HG02798 (cell line): Measurements from ENCODE around the gene LRRC31.

Source experiments
- ATAC-seq: cut with Tn5 transposase; IDR thresholded peaks from one replicate; pipeline ENCODE4 v1.9.1; 2021; ENCODE audit warnings: mild to moderate bottlenecking; ENCODE audit not compliant: unreplicated experiment, poor library complexity

LRRC31 gene

GRCh38 chr3:169869484-169870220 is at the start of gene LRRC31:
Gene LRRC31, minus strand, starts transcription at chr3:169869935. Its CDS starts 128 bp downstream, at chr3:169869807.
- no peak for ATAC-seq

- no peak for ATAC-seq
Observed at GRCh38 chr3:169914321-169914720, 44.6 kb upstream of the LRRC31 start.

GRCh38 chr3:169913323-169913722 is 43.6 kb upstream of the LRRC31 start:
- ATAC-seq, result no peak

GRCh38 chr3:169911272-169911671 is 41.5 kb upstream of the LRRC31 start, which contains the start of gene SAMD7:
Gene SAMD7, plus strand, starts transcription at chr3:169911572. Its CDS starts 7,927 bp downstream, at chr3:169919499.
- no peak for ATAC-seq

- no peak for ATAC-seq
Observed at GRCh38 chr3:169907944-169908343, 38.2 kb upstream of the LRRC31 start.

GRCh38 chr3:169907476-169907875 is 37.7 kb upstream of the LRRC31 start:
- ATAC-seq, result no peak

GRCh38 chr3:169905404-169905803 is 35.7 kb upstream of the LRRC31 start:
- ATAC-seq, result no peak

GRCh38 chr3:169901453-169901852 is 31.7 kb upstream of the LRRC31 start:
- ATAC-seq, result no peak

- ATAC-seq, result no peak
Observed at GRCh38 chr3:169897284-169897683, 27.5 kb upstream of the LRRC31 start.

- ATAC-seq, result no peak
Observed at GRCh38 chr3:169895072-169895471, 25.3 kb upstream of the LRRC31 start.

GRCh38 chr3:169894110-169894509 is 24.4 kb upstream of the LRRC31 start:
- ATAC-seq, result no peak

GRCh38 chr3:169891886-169892285 is 22.2 kb upstream of the LRRC31 start:
- peak; percentile 37 for ATAC-seq

- no peak for ATAC-seq
Observed at GRCh38 chr3:169886671-169887070, 16.9 kb upstream of the LRRC31 start.

GRCh38 chr3:169880576-169881250 is 11.0 kb upstream of the LRRC31 start:
- ATAC-seq, result no peak

GRCh38 chr3:169879845-169880575 is 10.3 kb upstream of the LRRC31 start:
- ATAC-seq, result no peak

- no peak for ATAC-seq
Observed at GRCh38 chr3:169879013-169879557, 9.3 kb upstream of the LRRC31 start.

GRCh38 chr3:169871129-169871886 is 1.6 kb upstream of the LRRC31 start:
- ATAC-seq, result no peak

GRCh38 chr3:169868369-169868768 is 1.4 kb downstream of the LRRC31 start:
- ATAC-seq, result no peak

GRCh38 chr3:169867584-169868210 is 2.0 kb downstream of the LRRC31 start:
- no peak for ATAC-seq
